ENCODE measurements around the gene MTCH1.
"Not testable (repeated sequence)": the region's sequence is repeated elsewhere in the genome, so short reads cannot be mapped to it uniquely, and the experiment has no call there.

Gene MTCH1

DNA sequence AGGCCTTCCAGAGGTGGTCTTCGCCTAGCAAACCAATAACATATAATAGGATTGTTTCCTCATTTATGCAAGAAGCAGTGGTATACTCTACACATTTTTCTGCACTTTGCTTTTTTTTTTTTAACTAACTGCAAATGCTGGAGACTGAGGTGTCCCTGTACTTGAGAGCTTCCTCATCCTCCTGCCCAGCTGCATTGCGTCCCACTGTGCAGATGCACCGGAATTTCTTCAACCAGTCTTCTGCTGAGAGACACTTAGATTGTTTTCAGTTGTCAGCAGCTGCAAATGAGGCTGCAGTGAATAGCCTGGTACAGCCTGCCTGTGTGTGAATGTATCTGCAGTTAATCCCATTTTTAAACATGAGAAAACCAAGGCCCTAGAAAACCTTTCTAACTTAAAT lies 31.0 kb upstream of the MTCH1 start:
- no peak for DNase-seq

DNA sequence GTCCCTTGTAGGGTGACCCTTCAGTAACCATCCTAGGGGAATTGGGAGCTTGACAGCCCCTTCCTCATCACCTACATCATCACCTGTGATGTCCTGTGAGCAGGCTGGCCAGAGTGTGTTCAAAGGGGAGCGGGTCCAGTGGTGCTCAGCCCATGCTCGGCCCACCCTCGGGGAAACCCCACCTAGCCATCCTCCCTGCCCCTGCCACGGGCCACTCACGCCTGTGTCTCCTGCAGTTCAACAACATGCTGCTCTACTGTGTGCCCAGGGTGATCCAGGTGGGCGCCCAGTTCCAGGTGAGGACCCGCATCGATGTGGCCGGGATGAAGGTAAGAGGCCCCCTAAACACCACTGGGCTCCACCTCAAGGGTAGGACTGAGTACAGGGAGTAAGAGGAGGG lies 29.5 kb upstream of the MTCH1 start:
- no peak for DNase-seq

DNA sequence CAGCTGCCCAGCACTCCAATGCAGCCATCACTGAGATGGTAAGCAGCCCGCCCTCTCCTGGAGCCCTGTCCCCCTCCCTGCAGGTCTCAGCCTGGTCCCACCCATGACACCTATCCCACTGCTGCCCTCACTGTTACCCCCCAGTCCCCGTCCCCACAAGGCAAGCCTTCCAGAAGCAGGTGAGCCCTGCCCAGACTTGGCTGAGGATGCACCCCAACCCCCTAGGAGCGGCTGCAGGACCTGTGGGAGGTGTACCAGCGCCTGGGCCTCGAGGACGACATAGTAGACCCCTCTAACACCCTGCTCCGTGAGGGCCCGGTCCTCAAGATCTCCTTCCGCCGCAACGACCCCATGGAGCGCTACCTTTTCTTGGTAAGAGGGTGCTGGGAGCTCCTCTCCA lies 28.7 kb upstream of the MTCH1 start:
- no peak for DNase-seq

DNA sequence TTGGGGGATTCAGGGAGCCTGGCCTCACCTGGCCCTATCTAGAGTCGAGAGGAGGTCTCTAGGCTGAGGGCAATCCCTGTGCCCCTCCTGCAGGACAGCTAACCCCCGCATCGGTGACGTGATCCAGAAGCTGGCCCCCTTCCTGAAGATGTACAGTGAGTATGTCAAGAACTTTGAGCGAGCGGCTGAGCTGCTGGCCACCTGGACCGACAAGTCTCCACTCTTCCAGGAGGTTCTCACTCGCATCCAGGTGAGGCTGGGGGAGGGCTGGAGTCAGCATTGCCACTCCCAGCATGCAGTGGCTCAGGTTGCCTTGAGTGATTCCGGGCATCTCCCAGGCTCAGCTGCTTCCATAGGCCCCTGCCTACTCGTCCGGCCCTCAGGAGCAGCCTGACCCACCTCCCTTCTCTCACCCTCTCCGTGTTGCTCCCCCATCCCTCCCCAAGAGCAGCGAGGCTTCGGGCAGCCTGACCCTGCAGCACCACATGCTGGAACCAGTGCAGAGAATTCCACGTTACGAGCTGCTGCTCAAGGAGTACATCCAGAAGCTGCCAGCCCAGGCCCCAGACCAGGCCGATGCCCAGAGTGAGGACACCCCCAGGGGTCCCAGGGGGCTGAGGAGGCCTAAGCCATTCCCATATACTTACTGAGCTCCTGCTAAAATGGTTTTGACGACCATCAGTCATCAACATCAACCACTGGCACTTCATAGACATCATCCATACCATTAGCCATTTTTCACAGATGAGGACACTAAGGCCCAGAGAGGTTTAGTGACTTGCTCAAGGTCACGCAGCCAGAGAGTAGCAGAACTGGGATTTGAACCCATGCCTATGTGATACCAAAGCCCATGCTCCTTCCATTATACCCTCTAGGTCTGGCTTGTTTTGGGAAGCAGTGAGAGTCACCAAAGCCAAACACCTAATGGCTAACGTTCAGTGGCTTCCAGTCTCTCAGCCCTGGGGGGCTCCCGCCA lies 27.8 kb upstream of the MTCH1 start:
- no peak for DNase-seq

DNA sequence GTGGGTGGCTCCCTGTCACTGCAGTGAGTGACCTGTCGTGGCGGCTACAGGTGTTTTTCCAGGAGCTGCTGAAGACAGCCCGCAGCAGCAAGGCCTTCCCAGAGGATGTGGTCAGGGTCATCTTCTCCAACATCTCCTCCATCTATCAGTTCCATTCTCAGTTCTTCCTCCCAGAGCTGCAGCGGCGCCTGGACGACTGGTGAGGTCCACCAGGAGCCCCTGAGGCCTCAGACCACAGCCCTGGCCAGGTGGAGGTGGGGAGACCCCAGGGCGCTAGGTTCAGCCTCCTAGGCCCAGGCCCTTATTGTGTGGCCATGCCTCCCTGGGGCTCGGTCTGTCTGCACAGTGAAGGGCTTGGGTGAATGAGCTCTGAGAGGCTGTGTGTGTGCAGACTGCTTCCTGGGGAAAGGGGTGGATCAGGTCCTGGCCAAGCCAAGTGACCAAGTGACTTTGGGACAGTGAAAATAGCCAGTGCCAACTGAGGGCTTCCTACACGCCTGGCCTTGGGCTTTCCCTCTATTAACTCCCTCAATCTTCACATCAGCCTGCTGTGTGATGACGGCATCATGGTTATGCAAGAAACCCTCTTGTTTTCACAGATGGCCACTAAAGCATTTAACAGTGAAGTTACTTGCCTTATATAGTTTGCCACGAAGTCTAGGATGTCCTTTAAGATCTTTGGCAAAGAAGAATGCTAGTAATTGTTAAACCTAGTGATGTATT lies 25.8 kb upstream of the MTCH1 start:
- no peak for DNase-seq

DNA sequence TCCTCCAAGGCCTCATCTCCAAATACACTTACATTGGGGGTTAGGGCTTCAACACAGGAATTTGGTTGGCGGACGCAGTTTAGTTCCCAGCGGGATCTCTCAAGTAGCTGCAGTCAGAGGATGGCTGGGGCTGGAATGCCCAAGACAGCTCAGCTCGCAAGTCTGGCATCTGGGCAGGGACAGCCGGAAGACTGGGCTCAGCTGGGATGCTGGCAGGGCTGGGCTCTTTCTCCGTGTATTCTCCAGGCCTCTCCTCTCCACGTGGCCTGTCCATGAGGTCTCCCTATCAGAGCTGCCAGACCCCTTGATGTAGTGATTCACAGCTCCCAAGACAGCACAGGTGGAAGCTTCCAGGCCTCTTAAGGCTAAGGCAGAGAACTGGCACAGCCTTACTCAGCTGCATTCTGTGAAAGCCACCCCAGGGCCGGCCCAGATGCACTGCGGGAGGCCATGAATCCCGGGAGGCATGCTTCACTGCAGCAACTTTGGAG lies 24.5 kb upstream of the MTCH1 start:
- DNase-seq = no peak

DNA sequence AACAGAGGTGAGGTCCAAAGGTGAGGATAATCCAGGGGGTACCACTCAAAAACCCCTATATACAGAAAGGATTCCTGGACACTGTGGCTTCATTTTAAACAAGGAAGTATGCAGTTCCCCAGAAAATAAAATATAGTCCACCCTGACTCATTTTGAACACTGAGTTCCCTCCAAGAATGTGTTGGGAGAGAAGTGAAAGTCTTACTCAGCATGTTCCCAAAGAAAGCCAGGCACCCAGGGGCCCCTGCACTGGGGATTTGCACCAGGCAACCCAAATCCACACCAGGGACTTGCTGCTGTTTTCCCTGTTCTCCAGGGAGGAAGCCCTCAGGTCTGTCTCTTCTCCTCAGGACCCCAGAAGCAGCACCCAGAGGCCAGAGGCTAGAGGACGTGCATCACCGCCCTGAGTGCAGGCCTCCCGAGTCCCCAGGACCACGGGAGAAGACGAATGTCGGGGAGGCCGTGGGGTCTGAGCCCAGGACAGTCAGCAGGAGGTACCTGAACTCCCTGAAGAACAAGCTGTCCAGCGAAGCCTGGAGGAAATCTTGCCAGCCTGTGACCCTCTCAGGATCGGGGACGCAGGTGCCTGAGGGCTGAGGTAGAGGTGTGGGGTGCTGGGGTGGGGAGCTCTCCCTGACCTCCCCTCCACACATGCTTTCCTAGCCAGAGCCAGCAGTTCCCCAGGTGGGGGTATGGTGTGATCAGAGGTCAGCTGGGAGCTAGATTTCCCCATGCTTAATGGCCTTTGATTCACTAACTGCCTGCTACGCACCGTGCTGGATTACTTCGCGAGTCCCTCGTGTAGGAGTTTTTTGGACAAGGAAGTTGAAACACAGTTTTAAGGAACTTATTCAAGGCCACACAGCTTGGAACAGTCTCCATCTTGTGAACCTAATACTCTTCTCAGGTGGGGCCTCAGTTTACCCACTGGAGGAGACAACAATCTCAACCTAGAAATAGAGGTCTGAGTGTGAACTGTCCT lies 22.8 kb upstream of the MTCH1 start:
- no peak for DNase-seq

DNA sequence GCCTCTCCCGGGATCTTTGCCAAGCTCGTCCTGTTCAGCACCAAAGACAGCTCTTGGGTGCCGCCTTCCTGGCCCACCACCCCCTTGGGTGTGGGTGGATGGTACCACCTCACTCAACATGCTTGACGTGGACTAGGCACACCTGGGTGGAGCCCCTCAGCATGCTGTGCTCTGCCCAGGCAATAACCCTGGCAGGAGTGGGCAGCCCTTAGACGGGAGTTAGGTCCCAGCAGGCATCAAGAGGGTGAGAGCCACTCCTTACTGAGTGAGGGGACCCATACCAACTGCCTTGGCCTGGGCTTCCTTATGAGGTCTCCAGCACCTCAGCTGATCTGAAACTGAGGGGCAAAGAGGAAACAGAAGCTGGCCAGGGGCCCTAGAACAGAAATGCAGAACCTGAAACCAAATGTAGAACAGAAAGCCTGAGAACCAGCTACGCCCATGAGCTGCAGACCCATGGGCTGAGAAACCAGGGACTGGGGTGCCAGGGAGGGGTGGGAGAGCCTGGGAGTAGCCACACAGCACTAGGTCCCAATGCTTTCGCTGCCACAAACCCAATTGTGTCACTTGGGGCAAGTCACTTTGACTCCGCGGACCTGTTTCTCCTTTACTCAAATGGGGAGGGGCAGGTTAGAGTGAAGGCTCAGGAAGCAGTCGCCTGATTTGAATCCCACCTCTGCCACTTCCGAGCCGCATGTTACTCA lies 21.5 kb upstream of the MTCH1 start:
- peak; percentile 16 to 59 for DNase-seq

DNA sequence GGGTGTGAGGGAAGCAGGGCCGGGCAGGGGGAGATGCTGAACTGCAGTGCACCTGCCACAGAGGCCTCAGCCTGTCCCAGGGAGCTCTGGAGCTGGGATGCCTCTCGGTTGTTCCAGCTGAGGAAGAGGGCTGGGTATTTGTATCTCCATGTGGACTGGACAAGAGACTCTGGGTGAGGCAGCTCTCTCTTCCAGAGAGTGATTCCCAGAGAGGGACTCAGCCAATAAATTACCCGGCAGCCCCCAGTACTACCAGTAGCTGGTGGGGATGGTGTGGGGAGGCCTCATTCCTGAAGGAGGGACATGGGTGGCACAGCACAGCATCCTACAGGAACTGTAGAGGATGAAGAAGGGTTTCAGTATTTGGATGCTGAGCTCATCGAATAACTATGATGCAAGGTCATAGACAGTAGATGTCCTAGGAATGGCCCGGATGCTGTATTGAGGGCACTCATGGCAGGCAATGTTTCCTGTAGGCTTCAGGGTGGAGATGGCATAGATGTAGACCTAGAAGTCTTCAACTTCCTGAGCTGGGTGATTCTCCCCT lies 20.9 kb upstream of the MTCH1 start:
- no peak for DNase-seq

DNA sequence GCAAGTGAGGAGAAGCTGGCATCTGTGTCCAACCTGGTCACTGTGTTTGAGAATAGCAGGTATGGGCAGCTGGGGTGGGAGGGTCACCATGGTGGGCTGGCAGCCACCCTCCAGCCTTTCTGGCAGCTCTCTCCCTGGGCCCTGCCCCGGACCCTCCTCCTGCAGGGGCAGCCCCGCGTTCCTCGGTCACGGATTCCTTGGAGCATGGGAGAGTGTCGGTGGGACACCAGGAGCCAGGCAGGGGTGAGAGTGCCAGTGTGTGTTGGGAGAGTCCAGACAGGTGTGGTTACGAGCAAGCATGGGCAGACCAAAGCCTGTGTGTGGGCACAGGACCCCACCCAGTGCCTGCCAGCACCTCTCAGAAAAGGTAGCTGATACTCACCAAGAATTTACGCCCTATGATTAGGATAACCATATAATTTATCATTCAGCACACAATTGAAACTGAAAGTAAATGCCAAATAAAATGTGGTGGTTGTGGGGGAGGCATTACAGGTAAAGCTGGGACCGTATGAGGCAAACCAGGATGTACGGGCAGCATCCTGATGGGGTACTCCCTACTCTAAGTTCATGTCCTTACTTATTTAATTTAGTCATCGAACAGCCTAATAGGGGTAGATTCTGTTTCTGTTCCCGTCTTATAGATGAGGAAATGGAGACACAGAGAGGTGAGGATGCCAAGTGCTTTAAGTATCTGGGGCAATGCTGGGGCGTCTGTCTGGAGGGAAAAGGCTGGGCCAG lies 20.0 kb upstream of the MTCH1 start:
- DNase-seq = peak in 1 of 2 donors; percentile 34

DNA sequence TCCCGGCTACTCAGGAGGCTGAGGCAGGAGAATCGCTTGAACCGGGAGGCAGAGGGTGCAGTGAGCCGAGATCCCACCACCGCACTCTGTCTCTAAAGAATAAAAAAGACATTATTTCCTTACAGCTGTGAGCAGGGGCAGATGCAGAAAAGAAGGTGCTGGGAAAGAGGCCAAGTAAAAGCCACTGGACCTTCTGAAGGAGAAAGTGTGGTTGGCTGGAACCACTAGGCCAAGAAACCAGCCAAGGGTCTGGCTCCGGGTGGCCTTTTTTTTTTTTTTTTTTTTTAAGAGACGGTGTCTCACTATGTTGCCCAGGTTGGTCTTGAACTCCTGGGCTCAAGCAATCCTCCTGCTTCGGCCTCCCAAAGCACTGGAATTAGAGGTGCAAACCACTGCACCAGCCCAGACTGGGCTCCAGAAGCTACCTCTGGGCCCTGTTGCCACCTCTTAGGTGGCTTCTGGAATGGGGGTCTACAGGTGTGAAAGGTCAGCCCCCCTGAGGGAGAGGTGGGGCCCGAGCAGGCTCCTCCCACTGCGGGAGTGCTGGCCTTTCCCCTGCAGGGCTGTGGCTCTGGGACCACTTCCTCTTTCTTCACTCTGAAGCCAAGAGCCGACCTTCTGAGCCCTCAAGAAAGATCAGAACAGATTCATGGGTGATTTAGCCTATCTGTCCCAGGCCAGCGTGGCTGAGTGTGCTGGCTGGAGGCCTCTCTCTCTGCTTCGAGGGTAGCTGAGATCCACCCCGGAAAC lies 19.2 kb upstream of the MTCH1 start, which contains the start of gene FGD2:
Gene FGD2 (plus strand): TSS at position 595 of the 750 bp plus-strand sequence. CDS start 163 bp downstream, outside the sequence.
- DNase-seq = peak; percentile 17 to 74

DNA sequence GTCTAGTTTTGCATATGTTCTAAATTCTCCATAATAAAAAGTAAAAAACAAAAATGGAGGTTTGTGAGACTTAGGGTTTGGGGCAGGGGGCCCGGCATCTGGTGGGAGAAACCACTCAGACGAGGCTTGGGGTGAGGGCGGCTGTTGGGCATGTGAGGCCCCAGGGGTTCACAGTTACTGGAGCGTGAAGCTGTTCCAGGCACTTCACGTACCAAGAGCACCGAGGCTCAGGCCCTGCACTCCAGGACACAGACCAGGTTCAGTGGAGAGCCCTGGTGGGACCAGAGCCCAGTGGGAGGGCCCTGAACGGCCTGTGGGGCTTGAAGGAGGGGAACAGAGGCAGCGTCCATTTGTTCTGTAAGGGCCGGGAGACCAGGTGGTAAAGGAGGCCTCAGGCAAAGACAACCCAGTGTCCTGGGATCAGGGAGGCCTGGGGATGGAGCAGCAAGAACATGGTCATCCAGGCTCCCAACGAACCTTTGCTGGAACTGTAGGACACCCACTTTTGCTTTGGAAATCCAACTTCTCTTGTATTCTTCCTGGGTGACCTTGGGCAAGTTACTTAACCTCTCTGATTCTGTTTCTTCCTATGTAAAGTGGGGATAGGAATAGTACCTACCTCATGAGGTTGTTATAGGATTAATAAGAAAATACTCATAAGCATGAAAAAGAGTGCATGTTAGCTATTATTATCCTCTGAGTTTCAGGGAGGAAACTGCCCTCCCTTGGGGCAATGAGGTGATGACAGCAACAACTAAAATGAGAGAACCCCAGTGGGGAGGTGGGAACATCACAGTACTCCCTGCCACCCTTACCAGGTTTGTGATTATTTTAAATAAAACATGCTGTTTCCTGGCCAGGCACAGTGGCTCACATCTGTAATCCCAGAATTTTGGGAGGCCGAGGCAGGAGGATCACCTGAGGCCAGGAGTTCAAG lies 18.3 kb upstream of the MTCH1 start:
- DNase-seq = peak in 1 of 2 donors; percentile 47

DNA sequence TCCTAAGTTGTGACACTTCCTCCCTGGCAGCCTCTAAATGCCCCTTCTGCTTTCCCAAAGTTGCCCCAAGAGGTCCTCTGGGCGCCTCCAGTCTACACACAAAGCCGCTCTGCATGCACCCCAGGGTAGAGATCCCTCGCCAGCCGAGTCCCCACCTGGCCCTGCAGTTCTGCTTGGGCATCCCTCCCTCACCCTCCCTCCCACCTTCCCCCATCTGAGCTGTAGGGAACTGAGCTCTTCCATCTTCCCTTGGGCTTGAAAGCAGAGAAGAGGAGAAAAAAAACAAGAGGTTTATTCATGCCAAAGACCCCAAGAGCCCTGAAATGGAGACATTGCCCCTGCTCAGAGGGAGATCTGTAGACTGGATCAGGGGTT lies 13.7 kb upstream of the MTCH1 start:
- no peak for DNase-seq

DNA sequence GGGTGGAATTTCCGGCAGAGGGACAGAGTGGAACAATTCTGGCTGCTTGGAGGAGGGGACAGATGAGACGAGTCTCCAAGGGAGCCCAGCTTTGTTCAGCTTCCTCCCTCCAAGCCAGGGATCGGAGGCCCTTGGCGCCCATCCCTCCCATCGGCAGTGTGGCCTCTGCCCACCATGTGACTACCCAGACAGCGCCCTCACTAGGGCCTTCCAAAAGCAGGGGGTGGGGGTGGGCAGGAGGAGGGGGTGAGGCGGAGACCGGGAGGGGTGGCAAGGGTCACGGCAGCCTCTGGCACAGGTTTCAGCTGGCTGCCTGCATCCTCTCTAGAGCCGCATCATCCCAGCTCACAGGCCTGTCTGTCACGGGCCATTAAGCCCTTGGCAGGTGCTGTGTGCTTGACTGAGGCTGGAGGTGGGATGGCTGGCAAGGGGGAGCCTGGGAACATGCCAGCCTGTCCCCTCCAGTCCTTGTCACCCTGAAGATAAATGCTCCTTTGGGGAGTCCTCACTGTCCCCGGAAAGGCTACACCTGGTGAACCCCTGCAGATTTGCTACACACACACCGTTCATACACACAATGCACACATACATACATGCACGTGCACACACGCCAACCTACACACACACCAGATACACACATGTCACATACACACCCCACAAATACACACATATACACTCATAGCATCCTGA lies 13.2 kb upstream of the MTCH1 start:
- DNase-seq = no peak

DNA sequence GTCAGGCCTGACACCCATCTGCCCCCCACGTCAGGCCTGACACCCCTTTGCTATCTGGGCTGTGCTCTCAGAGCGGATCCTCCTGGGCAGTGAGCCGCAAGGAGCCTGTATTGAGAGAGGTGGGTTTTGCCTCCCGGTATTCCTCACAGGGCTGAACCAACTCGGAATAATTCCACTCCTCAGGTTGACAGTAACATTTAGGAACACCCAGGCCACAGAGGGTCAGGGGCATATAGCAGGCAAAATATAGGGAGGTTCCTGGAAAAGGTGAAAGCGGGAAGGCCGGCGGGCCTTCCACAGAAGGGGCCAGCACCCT lies 12.7 kb upstream of the MTCH1 start:
- DNase-seq = no peak

DNA sequence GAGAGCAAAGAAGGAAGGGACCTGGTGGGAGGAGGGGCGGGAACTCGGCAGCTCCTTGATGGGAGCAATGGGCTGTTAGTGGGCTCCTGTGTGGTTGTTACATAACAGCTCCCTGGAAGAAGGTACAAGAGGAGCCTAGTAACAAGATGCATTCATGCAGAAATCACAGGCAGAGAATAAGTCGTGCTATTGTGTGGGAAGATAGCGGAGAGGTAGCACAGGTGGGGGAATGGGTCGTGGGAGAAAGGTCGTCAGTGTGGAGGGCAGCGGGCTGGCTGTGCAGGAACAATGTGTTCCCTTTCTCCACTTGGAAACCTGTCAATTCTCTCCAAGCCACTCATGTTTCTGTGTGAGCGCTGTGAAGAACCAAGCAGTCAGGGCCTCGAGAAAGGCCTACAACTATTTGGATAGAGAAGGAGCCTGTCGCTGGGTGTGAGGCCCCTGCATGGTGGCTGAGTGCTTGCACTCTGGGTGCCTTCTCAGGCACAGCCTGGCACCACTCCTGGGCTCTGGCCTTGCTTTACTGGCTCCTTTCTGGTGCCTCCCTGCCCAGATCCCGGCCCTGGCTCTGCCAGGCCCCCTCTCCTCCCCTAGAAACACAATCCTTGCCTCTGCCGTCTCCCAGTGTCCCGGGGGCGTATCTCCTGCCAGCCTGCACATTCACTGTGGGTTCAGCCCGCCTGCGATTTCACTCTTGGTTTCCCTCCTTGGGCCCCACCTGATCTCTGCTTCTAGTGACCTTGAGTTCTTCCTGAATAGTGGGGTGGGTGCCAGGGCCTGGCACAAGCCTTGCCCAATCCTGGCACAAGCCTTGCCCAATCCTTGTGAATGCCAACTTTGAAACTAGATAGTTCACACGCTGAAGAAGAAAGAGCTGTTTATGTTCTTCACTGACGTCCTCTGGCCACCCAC lies 12.1 kb upstream of the MTCH1 start:
- DNase-seq = no peak

DNA sequence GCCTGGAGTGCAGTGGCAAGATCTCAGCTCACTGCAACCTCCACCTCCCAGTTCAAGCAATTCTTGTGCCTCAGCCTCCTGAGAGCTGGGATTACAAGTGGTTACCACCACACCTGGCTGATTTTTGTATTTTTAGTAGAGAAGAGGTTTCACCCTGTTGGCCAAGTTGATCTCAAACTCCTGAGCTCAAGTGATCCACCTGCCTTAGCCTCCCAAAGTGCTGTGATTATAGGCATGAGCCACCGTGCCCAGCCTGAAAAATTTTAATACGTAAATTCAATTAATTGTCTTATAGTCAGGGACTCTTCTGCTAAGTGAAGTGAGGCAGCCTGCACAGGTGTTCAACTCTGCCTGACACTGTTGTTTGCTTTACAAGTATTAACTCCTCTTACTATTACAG lies 4.4 kb upstream of the MTCH1 start:
- DNase-seq = not testable (repeated sequence)

All from CD4-positive, alpha-beta T cell treated with Interleukin-4 for 1 hour (primary cell).